Neural progenitor cell (in vitro differentiated cells): ENCODE measurements around the gene TAS1R1.

ENCODE experiments used
- CTCF ChIP-seq: fragments of 200-600 bp; sonication (generic); IDR thresholded peaks from 2 replicates; pipeline ENCODE4 v1.5.1; 2017; ENCODE audit warnings: antibody characterized with exemption, mild to moderate bottlenecking
- EZH2 ChIP-seq: fragments of 200-600 bp; sonication (generic); IDR thresholded peaks from 2 replicates; pipeline ENCODE4 v1.6.1; 2017; ENCODE audit warnings: antibody characterized with exemption, mild to moderate bottlenecking, moderate library complexity
- EZH2phosphoT487 ChIP-seq: fragments of 200-600 bp; sonication (generic); IDR thresholded peaks from 2 replicates; pipeline ENCODE4 v1.6.1; 2017; ENCODE audit warnings: antibody characterized with exemption

- TF ChIP-seq CTCF (no peak), EZH2phosphoT487 (no peak), EZH2 (no peak)
These were observed 39.3 kb upstream of the TAS1R1 start for GRCh38 chr1:6515771-6516170.
